ENCODE results near the gene SEPTIN5.

SEPTIN5 gene

DNA sequence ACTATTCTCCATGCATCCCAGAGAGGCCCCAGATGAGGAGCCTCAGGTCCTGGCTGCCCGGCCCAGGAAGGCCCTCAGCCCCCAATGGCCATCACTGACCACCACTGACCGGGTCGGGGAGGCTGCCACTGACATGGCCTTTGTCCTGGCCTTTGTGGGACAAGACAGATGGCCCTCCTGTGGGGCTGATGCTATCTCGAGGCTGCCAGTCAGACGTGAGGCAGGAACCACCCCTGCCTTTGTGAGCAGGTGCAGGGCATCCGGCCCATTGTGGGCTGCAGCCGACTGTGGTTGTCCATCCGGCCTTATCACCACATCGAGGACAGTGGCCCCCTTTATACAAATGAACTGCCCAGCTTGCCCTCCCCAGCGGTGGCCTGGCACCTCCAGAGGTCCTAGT lies 14.5 kb downstream of the SEPTIN5 start:
- TF ChIP-seq SIN3A (IDR thresholded peaks at IDR 0.05; ENCODE audit: borderline replicate concordance, insufficient read depth, low read length) (no peak), POLR2AphosphoS5 (IDR thresholded peaks at IDR 0.05; ENCODE audit: low read depth, low read length) (no peak), TAF1 (IDR thresholded peaks at IDR 0.05; ENCODE audit: borderline replicate concordance, insufficient read depth, low read length) (no peak), FOXP2 (optimal IDR thresholded peaks at IDR 0.05; ENCODE audit: borderline replicate concordance, extremely low read depth, extremely low read length, insufficient read depth) (no peak)
- TF ChIP-seq, protein P1, sequence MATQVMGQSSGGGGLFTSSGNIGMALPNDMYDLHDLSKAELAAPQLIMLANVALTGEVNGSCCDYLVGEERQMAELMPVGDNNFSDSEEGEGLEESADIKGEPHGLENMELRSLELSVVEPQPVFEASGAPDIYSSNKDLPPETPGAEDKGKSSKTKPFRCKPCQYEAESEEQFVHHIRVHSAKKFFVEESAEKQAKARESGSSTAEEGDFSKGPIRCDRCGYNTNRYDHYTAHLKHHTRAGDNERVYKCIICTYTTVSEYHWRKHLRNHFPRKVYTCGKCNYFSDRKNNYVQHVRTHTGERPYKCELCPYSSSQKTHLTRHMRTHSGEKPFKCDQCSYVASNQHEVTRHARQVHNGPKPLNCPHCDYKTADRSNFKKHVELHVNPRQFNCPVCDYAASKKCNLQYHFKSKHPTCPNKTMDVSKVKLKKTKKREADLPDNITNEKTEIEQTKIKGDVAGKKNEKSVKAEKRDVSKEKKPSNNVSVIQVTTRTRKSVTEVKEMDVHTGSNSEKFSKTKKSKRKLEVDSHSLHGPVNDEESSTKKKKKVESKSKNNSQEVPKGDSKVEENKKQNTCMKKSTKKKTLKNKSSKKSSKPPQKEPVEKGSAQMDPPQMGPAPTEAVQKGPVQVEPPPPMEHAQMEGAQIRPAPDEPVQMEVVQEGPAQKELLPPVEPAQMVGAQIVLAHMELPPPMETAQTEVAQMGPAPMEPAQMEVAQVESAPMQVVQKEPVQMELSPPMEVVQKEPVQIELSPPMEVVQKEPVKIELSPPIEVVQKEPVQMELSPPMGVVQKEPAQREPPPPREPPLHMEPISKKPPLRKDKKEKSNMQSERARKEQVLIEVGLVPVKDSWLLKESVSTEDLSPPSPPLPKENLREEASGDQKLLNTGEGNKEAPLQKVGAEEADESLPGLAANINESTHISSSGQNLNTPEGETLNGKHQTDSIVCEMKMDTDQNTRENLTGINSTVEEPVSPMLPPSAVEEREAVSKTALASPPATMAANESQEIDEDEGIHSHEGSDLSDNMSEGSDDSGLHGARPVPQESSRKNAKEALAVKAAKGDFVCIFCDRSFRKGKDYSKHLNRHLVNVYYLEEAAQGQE (IDR thresholded peaks at IDR 0.05; ENCODE audit: insufficient read depth in 1 of 2, low read depth in 2 of 2, low read length in 2 of 2): no peak

DNA sequence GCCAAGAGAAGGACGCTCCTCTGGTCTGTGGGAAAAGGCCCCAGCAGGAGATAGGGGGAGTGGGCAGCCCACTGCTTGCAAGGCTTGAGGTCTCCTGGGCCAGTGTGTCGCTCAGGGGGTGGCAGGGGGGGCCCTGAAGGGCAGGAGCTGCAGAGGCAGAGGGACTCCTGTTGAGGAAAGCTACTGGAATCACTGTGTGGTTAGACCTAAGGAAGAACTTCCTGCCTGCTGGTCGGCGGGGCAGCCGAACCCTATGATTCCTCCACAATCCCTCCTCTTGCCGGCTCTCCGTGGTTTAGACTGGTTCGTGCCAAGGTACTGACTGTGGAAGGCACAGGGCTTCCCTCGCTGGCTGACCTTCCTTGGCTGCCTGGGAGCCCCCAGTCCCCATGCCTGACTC lies 15.2 kb downstream of the SEPTIN5 start:
- TF ChIP-seq POLR2AphosphoS5 (IDR thresholded peaks at IDR 0.05; ENCODE audit: low read depth, low read length): no peak
- TF ChIP-seq SIN3A (IDR thresholded peaks at IDR 0.05; ENCODE audit: borderline replicate concordance, insufficient read depth, low read length): no peak
- TF ChIP-seq, protein P1 (IDR thresholded peaks at IDR 0.05; ENCODE audit: insufficient read depth in 1 of 2, low read depth in 2 of 2, low read length in 2 of 2): no peak
- TF ChIP-seq FOXP2 (optimal IDR thresholded peaks at IDR 0.05; ENCODE audit: borderline replicate concordance, extremely low read depth, extremely low read length, insufficient read depth): no peak
- no peak for TF ChIP-seq TAF1 (IDR thresholded peaks at IDR 0.05; ENCODE audit: borderline replicate concordance, insufficient read depth, low read length)

DNA sequence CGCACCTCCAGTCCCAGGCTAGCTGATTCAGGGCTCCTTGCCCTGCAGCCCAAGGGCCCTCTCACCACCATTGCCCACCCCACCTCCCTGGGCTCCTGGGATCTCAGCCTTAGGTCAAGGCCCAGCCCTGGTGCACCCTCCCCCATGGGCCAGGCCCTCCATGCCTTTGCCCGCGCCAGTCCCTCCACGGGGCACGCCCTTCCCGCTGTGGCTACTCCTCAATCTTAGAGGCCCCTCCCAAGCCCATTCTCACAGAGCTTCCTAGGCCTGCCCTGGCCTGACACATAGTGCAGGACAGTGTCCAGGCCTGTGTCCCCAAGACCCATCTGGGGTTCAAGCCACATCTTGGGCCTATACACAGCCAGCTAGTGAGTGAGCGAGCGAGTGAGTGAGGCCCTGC lies 15.9 kb downstream of the SEPTIN5 start:
- TF ChIP-seq POLR2AphosphoS5 (IDR thresholded peaks at IDR 0.05; ENCODE audit: low read depth, low read length) (no peak), TAF1 (IDR thresholded peaks at IDR 0.05; ENCODE audit: borderline replicate concordance, insufficient read depth, low read length) (no peak), FOXP2 (optimal IDR thresholded peaks at IDR 0.05; ENCODE audit: borderline replicate concordance, extremely low read depth, extremely low read length, insufficient read depth) (no peak), SIN3A (IDR thresholded peaks at IDR 0.05; ENCODE audit: borderline replicate concordance, insufficient read depth, low read length) (no peak)
- TF ChIP-seq, protein P1 (IDR thresholded peaks at IDR 0.05; ENCODE audit: insufficient read depth in 1 of 2, low read depth in 2 of 2, low read length in 2 of 2): no peak

DNA sequence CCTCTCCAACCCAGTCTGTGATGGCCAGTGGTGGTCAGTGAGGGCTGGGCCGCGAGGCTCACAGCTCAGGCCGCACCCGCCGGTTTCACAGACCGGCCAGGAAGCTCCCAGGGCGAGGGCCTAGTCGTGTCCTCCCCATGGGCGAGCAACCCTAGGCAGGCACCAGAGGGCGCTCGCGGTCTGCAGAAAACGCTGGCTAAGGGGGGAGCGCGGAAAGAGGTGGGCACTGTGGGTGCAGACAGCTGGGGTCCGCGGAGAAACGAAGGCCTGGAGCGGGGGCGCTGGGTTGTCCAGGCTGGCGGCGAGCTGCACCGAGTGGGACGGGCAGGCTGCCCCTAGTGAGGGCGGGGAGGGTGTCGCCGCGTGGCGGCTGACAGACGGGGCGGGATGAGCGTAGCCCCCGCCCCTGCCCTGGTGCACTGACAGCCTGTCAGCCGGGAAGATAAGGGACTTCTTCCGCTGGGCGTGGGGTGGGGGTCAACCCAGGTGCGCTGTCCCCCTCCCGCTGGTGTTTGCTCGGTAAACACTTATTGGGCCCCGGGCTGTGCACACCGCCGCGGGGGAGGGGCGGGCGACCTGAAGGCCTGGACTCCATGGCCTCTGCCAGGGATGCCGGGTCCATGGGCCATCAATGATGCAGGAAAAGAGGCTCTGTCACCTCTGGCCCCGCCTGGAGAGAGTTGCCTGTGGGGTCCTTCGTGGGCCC lies 16.5 kb downstream of the SEPTIN5 start:
- no peak for TF ChIP-seq SIN3A (IDR thresholded peaks at IDR 0.05; ENCODE audit: borderline replicate concordance, insufficient read depth, low read length)
- no peak for TF ChIP-seq TAF1 (IDR thresholded peaks at IDR 0.05; ENCODE audit: borderline replicate concordance, insufficient read depth, low read length)
- no peak for TF ChIP-seq POLR2AphosphoS5 (IDR thresholded peaks at IDR 0.05; ENCODE audit: low read depth, low read length)
- TF ChIP-seq FOXP2 (optimal IDR thresholded peaks at IDR 0.05; ENCODE audit: borderline replicate concordance, extremely low read depth, extremely low read length, insufficient read depth): peak; percentile 55
- TF ChIP-seq, protein P1 (IDR thresholded peaks at IDR 0.05; ENCODE audit: insufficient read depth in 1 of 2, low read depth in 2 of 2, low read length in 2 of 2): no peak
